HepG2 (cell line): ENCODE measurements around the gene PLCB2. TPM values are rescaled to one million over a fixed set of nuclear protein-coding genes. Genes with fewer than 3 reads are reported as not detected.
A peak's percentile ranks its signal among the peaks of the same experiment; 100 is the strongest.

Experiments used
- ATAC-seq: fragments of 200-7000 bp; cut with Tn5 transposase; 3 replicates; pipeline ENCODE4 v1.9.1; 2020; ENCODE audit warnings: mild to moderate bottlenecking, moderate library complexity
- BruUV-seq: library from RNA; stranded (reverse); fragments of 400-500 nt; replicated peaks from 2 replicates; lab custom pipeline; 2021; lab: Mats Ljungman, UMichigan
- CTCF ChIA-PET: fragments of 300-600 bp; formaldehyde crosslinking; extraction: SDS; loops from one replicate; lab custom pipeline; 2021; ENCODE audit warnings: low total read pairs, inconsistent platforms, low intra/inter-chr PET ratio; lab: Yijun Ruan, JAX
- POLR2A ChIA-PET: fragments of 350-600 bp; sonication (Branson Sonifier 250); formaldehyde crosslinking; loops from one replicate; lab custom pipeline; 2020; ENCODE audit warnings: antibody characterized with exemption, inconsistent platforms; lab: Yijun Ruan, JAX
- DNase-seq: peaks from one replicate; pipeline ENCODE4 v3.0.0-alpha.2; 2015; ENCODE audit warnings: low spot score
- FAIRE-seq: peaks from 3 replicates; lab custom pipeline; 2011; peaks lifted over from hg19 to GRCh38; lab: Jason Lieb, UNC
- H2AFZ ChIP-seq: one replicate; pipeline ENCODE4 v1.6.1; 2011; ENCODE audit warnings: low read length, inconsistent platforms
- H3K27ac ChIP-seq: fragments of 300-600 bp; 3 replicates; pipeline ENCODE4 v1.8.0; 2011; ENCODE audit warnings: mixed run types, mild to moderate bottlenecking, mixed read lengths, low read length, inconsistent platforms; ENCODE audit not compliant: insufficient read depth; ENCODE audit errors: extremely low read length
- H3K27me3 ChIP-seq, 2 experiments: fragments of 200-600 bp in 1 of 2; 2 replicates in 1 of 2; 3 replicates in 1 of 2; pipeline versions ENCODE4 v1.6.0 to v1.8.0; 2011; ENCODE audit warnings: low read length in 2 of 2, mild to moderate bottlenecking in 2 of 2, moderate library complexity in 2 of 2, inconsistent platforms in 1 of 2; ENCODE audit not compliant: insufficient read depth in 2 of 2, control insufficient read depth in 1 of 2
- H3K36me3 ChIP-seq, 2 experiments: fragments of 200-600 bp in 1 of 2; replicated peaks in 1 of 2; 2 replicates in 1 of 2; 3 replicates in 1 of 2; pipeline versions ENCODE4 v1.5.1 to v1.8.0; 2011; ENCODE audit warnings: low read length in 2 of 2, inconsistent platforms in 1 of 2; ENCODE audit not compliant: insufficient read depth in 2 of 2, control insufficient read depth in 1 of 2
- H3K4me1 ChIP-seq: 2 replicates; pipeline ENCODE4 v1.5.1; 2012; ENCODE audit warnings: low read length, inconsistent platforms; ENCODE audit not compliant: insufficient read depth
- H3K4me2 ChIP-seq: 2 replicates; pipeline ENCODE4 v1.6.0; 2011; ENCODE audit warnings: low read depth, low read length, inconsistent platforms
- H3K4me3 ChIP-seq, 3 experiments: fragments of 200-600 bp in 1 of 3; sonication (generic), shearing (Covaris generic) in 1 of 3; replicated peaks in 1 of 3; 2 replicates each; pipeline ENCODE4 v1.5.1; 2011 to 2016; ENCODE audit warnings: low read length in 3 of 3, inconsistent platforms in 2 of 3, low read depth in 2 of 3, mild to moderate bottlenecking in 2 of 3, control low read depth in 1 of 3, mixed read lengths in 1 of 3; ENCODE audit not compliant: insufficient read depth in 1 of 3
- H3K79me2 ChIP-seq: one replicate; pipeline ENCODE4 v1.6.1; 2011; ENCODE audit warnings: low read length, inconsistent platforms; ENCODE audit not compliant: insufficient read depth
- H3K9ac ChIP-seq: 2 replicates; pipeline ENCODE4 v1.6.0; 2011; ENCODE audit warnings: mild to moderate bottlenecking, low read depth, low read length, inconsistent platforms; ENCODE audit not compliant: insufficient read depth
- H3K9me3 ChIP-seq: 2 replicates; pipeline ENCODE4 v1.5.1; 2012; ENCODE audit warnings: mild to moderate bottlenecking, low read length
- H4K20me1 ChIP-seq: 2 replicates; pipeline ENCODE4 v1.6.0; 2011; ENCODE audit warnings: inconsistent platforms, mild to moderate bottlenecking, low read length, moderate library complexity; ENCODE audit not compliant: insufficient read depth
- CBX1 ChIP-seq: IDR thresholded peaks from one replicate; pipeline ENCODE4 v1.6.1; 2016; ENCODE audit warnings: antibody characterized with exemption, low read depth
- MLLT10 ChIP-seq: sonication (generic); formaldehyde crosslinking; IDR thresholded peaks from 2 replicates; pipeline ENCODE4 v1.4.0; 2020; ENCODE audit warnings: missing genetic modification reagents
- NR2F2 ChIP-seq: IDR thresholded peaks from 2 replicates; pipeline ENCODE4 v1.6.1; 2012; ENCODE audit warnings: low read depth, inconsistent platforms, borderline replicate concordance
- PHF8 ChIP-seq: sonication (generic); formaldehyde crosslinking; IDR thresholded peaks from 2 replicates; pipeline ENCODE4 v1.5.0; 2020; ENCODE audit warnings: missing genetic modification reagents
- POLR2A ChIP-seq, 2 experiments: IDR thresholded peaks; 2 replicates each; pipeline ENCODE4 v1.6.1; 2011; ENCODE audit warnings: low read depth in 2 of 2, low read length in 2 of 2, mild to moderate bottlenecking in 1 of 2, moderate library complexity in 1 of 2; ENCODE audit not compliant: insufficient read depth in 1 of 2
- POLR2AphosphoS2 ChIP-seq: IDR thresholded peaks from 2 replicates; pipeline ENCODE4 v1.6.1; 2011; ENCODE audit warnings: low read depth, low read length, improper control_type of control experiment
- SMARCC2 ChIP-seq: fragments of 450-650 bp; IDR thresholded peaks from 2 replicates; pipeline ENCODE4 v1.6.1; 2017; ENCODE audit warnings: antibody characterized with exemption, mild to moderate bottlenecking
- SOX13 ChIP-seq, 3 experiments: fragments of 450-650 bp in 1 of 3; sonication (generic) in 1 of 3; formaldehyde crosslinking in 1 of 3; IDR thresholded peaks in 2 of 3; conservative IDR thresholded peaks in 1 of 3; 2 replicates each; pipeline versions ENCODE4 v1.5.0 to v1.6.1; 2016 to 2020; ENCODE audit warnings: antibody characterized with exemption in 1 of 3, mild to moderate bottlenecking in 1 of 3, missing compliant biosample characterization in 1 of 3, missing genetic modification reagents in 1 of 3, moderate library complexity in 1 of 3
- SOX6 ChIP-seq, 2 experiments: fragments of 450-650 bp in 1 of 2; sonication (generic) in 1 of 2; formaldehyde crosslinking in 1 of 2; IDR thresholded peaks; 2 replicates each; pipeline versions ENCODE4 v1.4.0 to v1.6.1; 2017 to 2020; ENCODE audit warnings: antibody characterized with exemption in 1 of 2, mild to moderate bottlenecking in 1 of 2, missing genetic modification reagents in 1 of 2
- TCF7 ChIP-seq: sonication (generic); IDR thresholded peaks from 2 replicates; pipeline ENCODE4 v1.6.1; 2016; ENCODE audit warnings: antibody characterized with exemption, low read depth
- WGBS: methylation state at CpG from one replicate; pipeline ENCODE4 v1.1.6; 2017; ENCODE audit warnings: low lambda C conversion rate; 5-methylcytosine and 5-hydroxymethylcytosine counted together
- in situ Hi-C: cut with HindIII; loops from 2 replicates; pipeline ENCODE4 v1.10.0; 2017; ENCODE audit warnings: low pct_unique_long_range_greater_than_20kb; ENCODE audit not compliant: extremely low pct_ligation_motif_present
- intact Hi-C: fragments of 100-400 bp; cut with micrococcal nuclease; formaldehyde crosslinking; loops from one replicate; pipeline ENCODE4 v1.10.0; 2022; ENCODE audit not compliant: unreplicated experiment
- polyA plus RNA-seq, 8 experiments: library from polyadenylated mRNA; depleted of rRNA in 3 of 8; stranded (reverse) in 7 of 8; unstranded in 1 of 8; fragments of >200 nt; fragmentation: Illumina TruSeq in 4 of 8; extraction: Trizol in 4 of 8; gene quantifications; 2 replicates each; pipeline versions ENCODE4 v1.2.1 to v1.2.3, GENCODE V29; 2011 to 2016; ENCODE audit warnings: low read depth in 4 of 8, missing spikeins in 1 of 8, mixed read lengths in 1 of 8; ENCODE audit not compliant: insufficient read depth in 1 of 8
- total RNA-seq, 5 experiments: library from RNA; depleted of rRNA; stranded (reverse); fragments of >200 nt; fragmentation: Illumina TruSeq; extraction: Trizol; gene quantifications; 2 replicates each; pipeline ENCODE4 v1.2.3, GENCODE V29; 2016; ENCODE audit warnings: low read depth in 1 of 5
- TF ChIP-seq, protein P1 (sequence below): sonication (generic); formaldehyde crosslinking; IDR thresholded peaks from 2 replicates; pipeline ENCODE4 v1.4.0; 2020; ENCODE audit warnings: missing genetic modification reagents, mild to moderate bottlenecking, borderline replicate concordance

Gene PLCB2
- total and polyA plus RNA-seq, 2 of the 13 experiments (the other 11 are each of a cell fraction or from before 2014, with no cell fraction given) = 0.11 TPM; not detected in 1

DNA sequence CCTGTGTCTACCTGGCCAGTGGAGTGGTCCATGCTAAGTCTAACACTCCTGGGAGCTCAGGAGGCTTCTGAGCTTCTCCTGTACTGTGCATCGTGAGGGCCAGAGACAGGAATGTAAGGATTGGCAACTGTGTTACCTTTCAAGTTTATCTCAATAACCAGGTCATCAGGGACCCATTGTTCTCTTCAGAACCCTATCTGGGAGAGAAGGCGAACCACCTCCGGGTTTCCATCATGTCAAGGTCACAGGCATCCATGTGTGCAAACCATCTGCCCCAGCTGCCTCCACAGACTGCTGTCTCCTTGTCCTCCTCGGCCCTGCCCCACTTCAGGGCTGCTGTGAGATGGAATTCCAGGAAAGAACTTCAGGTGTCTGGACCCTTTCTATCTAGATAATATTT, 30.8 kb downstream of the PLCB2 start:
- POLR2A ChIA-PET = no interaction called here
- ATAC-seq (no peak), FAIRE-seq (no peak)
- BruUV-seq = no TSS peak
- H3K27ac ChIP-seq = no peak overlapping the region
- no peak overlapping the region for H3K9ac ChIP-seq
- H3K4me2 ChIP-seq = no peak overlapping the region
- H3K79me2 ChIP-seq = no peaks in the 10 kb centered on the region
- TF ChIP-seq SOX13 (IDR thresholded peaks at IDR 0.05) (no peak), SOX13 (CRISPR knock-in tag; conservative IDR thresholded peaks at IDR 0.05 in 1 of 2, IDR thresholded peaks at IDR 0.05 in 1 of 2) (peak in 1 of 2 experiments; percentile 70; a peak in 2 of 4 replicates), SOX6 (IDR thresholded peaks at IDR 0.05) (no peak), SOX6 (CRISPR knock-in tag; IDR thresholded peaks at IDR 0.05) (0 out of 2 replicates have a peak, but pooled peaks have one; percentile 34), POLR2AphosphoS2 (no peak), NR2F2 (no peak), TCF7 (no peak), POLR2A (IDR thresholded peaks at IDR 0.05; ENCODE audit: insufficient read depth in 1 of 2, low read depth in 2 of 2, low read length in 2 of 2) (no peak), MLLT10 (no peak), PHF8 (CRISPR knock-in tag) (no peak), CBX1 (no peak), SMARCC2 (no peak)
- TF ChIP-seq, protein P1, sequence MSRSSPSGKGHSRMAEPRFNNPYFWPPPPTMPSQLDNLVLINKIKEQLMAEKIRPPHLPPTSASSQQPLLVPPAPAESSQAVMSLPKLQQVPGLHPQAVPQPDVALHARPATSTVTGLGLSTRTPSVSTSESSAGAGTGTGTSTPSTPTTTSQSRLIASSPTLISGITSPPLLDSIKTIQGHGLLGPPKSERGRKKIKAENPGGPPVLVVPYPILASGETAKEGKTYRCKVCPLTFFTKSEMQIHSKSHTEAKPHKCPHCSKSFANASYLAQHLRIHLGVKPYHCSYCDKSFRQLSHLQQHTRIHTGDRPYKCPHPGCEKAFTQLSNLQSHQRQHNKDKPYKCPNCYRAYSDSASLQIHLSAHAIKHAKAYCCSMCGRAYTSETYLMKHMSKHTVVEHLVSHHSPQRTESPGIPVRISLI = no peak
- TF ChIP-seq, all 625 proteins: peak for 2
- in situ Hi-C loops (loop anchor here (5.0 kb wide), 1 partner anchor 35 kb away; no protein-coding TSS in a partner anchor), intact Hi-C loops (loop anchor here (10.0 kb wide), 1 partner anchor 172 kb away; the partner anchor contains the start of gene BMF)
- WGBS = 0% methylated on average over 3 of the region's 4 CpGs
- H3K4me1 ChIP-seq = peaks cover 38% of the 10 kb centered on the region
- H3K27me3 ChIP-seq = peaks cover 1 to 42% of the 10 kb centered on the region in 2 experiments
- no peaks in the 10 kb centered on the region for H3K36me3 ChIP-seq
- H3K4me3 ChIP-seq = no peak overlapping the region
- no peaks in the 10 kb centered on the region for H4K20me1 ChIP-seq
- H3K9me3 ChIP-seq = no peaks in the 10 kb centered on the region
- CTCF ChIA-PET = interaction anchor here (1.2 to 6.3 kb wide), 2 partner anchors 59 to 148 kb away, joined by 3 to 266 read pairs; no protein-coding TSS in a partner anchor
- DNase-seq = peak; percentile 56
- no peak overlapping the region for H2AFZ ChIP-seq
